ENCODE data around the gene CRIP2.

Gene CRIP2

DNA sequence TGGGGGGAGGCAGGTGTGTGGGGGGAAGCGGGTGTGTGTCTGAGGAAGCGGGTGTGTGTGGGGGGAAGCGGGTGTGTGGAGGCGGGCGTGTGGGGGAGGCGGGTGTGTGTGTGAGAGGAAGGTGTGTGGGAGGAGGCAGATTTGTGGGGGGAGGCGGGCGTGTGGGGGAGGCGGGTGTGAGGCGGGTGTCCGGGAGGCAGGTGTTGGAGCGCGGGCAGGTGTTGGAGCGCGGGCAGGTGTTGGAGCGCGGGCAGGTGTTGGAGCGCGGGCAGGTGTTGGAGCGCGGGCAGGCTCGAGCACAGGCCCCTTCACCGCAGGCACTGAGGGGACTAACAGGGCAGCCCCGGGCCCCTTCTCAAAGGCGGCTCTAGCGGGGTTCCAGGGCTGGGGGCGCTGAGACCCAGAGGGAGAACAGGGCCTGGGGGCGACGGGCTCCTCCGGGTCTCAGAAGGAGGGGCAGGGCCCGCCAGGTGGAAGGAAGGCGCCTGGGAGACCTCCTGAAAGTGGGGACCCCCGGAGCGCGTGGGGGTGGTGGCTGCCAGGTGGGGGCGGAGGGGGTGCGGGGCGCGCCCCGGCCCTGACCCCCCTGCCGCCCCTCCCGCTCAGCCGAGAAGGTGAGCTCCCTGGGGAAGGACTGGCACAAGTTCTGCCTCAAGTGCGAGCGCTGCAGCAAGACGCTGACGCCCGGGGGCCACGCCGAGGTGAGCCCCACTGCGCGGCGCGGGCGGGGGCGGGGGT, 3.2 kb downstream of the CRIP2 start:
- no peak for FAIRE-seq

DNA sequence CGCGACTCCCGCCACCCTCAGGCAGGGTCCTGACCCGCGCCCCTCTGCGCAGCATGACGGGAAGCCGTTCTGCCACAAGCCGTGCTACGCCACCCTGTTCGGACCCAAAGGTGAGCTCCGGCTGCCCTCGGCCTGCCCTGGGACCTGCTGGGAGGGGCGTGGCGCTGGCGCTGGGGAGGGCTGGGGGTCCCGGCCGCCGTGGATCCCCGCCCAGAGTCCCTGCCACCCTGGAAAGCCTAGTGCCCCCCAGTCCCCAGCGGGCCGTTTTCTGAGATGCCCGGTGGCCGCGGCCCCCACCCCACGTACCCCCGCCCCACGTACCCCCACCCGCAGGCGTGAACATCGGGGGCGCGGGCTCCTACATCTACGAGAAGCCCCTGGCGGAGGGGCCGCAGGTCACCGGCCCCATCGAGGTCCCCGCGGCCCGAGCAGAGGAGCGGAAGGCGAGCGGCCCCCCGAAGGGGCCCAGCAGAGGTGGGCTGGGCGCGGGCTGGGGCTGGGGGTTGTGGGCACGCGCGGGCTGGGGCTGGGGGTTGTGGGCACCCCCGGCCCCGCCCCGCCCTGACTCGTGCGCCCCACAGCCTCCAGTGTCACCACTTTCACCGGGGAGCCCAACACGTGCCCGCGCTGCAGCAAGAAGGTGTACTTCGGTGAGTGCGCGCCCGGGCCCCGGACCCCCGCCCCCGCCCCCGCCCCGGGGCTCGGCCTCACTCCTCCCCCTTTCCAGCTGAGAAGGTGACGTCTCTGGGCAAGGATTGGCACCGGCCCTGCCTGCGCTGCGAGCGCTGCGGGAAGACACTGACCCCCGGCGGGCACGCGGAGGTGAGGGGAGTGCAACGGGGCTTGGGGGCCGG, 4.0 kb downstream of the CRIP2 start:
- FAIRE-seq: no peak

DNA sequence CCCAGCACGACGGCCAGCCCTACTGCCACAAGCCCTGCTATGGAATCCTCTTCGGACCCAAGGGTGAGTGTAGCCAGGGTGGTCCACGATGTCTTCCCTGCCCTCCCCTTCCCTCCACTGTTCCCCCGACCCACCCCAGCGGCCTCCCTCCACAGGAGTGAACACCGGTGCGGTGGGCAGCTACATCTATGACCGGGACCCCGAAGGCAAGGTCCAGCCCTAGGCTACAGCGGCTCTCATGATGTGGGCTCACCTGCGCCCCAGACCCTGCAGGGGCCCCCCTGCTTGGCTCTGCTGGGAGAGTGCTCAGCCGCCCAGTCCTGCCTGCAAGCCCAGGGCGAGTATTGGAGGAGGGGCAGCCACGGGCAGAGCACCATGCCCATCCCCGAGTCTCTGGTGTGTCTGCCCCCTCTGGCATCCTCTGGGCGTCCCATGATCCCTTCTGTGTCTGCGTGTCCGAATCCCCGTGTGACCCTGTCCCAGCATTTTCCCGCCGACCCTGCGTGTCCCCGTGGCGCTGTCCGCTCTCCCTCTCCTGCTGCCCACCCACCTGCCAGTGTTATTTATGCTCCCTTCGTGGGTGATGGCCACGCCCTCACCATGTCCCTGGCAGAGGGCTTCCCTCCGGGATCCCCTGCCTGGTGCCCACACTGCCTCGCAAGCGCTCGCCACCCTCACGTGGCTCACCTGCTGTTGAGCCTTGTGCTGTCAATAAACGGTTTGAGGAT, 5.0 kb downstream of the CRIP2 start:
- no peak for FAIRE-seq

DNA sequence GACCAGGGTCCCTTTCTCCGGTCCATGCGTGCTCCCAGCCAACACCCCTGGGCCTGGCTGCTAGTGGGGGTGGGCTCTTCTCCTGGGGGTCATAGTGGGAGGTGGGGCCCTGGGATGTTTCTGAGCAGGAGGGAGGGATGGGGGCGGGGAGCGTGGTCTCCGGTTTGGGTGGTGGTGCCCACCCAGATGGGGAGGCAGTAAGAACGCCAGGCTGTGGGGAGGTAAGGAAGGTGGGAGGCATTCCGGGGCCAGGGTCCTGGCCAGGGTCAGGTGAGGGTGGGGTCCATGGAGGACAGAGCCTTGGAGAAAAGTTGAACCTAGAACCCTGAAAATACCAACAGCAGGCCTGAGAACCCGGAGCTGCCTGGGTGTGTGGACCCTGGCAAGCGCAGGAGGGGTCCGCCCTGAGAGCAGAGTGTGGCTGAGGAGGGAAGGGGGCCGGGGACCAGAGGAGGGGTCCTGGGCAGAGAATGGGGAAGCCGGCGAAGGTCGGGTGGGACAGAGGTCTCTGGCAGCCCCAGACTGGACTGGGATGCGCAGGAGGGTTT, 5.7 kb downstream of the CRIP2 start:
- no peak for FAIRE-seq

DNA sequence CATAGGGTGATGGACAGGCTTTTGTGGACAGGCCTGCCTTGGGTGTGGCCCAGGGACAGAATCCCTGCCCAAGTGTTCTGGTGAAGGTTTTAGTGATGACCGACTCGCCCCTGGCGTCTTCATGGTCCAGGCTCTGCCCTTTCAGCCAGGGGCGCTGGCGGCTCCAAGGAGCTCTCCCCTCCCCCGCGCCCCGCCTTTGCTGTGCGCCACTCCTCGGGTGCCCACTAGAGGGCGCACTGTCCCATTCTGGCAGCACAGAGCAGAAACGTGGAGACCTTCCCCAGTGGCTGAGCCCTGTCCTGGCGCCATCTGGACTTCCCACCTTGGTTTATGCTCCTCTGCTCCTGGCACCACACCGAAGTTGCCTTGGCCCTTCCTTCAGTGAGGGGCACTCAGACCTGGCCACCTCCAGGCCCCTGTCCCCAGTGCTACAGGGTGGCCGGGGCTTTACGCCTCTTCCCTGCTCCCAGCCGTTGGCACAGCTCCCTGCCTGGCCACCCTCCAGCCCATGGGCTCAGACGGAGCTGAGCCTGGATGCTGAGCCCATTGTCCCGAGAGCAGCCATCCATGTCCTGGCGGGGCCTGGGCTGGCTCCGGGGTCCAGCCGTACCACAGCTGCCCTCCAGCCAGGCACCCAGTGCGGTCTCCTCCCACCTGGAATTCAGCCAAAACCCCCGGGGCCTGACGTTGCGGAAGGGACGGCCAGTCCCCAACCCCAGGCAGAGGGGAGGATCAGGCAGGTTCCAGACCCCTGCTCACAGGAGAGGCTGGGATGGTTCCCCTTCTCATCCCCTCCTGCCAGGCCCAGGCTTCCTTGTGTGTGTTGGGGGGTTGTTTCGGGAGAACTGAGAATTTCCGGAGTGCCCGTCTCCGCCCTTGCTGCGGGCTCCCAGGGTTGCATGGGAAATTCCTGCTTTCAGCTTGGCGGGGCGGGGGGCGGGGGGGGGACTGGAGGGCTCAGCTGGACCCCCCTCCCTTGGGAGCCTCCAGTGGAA, 6.5 kb downstream of the CRIP2 start:
- FAIRE-seq: peak; percentile 76

DNA sequence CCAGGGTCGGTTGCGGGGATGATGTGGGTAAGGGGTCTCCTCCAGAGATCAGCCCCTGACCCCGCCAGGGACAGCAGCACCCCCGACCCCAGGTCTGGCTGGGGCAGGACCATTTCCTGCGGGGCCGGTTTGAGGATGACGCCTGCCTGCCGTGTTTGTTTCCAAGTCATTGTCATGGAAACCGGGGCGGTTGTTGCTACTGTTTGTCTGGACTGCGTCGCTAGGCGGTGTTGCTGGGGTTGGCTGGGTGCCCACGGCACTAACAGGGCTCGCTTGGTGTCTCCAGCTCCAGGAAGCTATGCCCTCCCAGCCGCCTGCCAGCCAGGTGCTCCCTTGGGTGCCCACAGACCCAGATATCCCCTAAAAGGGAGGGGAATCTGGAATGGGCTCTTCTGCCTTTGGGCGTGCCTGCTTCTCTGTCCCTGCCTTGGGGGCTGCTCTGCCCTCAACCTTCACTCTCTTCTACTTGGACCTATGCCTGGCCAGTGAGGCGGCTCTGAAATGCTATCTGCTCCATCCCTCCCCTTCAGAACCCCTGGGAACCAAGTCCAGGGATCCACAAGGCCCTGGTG, 7.4 kb downstream of the CRIP2 start:
- peak; percentile 68 for FAIRE-seq

DNA sequence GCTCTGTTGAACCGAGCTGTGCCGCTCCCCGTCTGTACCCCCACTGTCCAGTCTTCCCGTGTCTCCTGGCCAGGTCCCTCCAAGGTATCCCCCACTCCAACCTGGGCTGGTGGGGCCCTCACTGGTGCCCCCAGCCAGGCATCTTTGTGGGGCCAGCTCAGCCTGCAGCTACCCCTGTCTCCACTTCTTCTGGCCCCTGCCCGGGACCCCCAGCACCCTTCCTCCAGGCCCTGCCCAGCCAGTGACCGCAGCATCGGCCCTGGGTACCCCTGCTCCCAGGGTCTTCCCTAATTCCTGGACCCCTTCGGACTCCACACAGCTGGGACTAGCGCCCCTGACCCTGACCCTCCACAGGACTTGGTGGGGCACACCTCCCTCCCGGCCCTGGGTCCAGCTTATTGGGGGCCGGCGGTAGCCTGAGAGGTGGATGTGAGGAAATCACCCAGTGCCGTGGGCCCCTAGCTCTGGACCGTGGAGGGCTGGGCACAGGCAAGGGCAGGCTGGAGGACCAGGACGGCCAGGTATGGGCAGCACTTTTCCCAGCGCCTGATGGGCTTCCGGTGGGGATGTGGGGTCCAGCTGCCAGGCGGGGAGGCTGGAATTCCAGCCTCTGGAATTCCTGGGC, 8.0 kb downstream of the CRIP2 start:
- FAIRE-seq: no peak

DNA sequence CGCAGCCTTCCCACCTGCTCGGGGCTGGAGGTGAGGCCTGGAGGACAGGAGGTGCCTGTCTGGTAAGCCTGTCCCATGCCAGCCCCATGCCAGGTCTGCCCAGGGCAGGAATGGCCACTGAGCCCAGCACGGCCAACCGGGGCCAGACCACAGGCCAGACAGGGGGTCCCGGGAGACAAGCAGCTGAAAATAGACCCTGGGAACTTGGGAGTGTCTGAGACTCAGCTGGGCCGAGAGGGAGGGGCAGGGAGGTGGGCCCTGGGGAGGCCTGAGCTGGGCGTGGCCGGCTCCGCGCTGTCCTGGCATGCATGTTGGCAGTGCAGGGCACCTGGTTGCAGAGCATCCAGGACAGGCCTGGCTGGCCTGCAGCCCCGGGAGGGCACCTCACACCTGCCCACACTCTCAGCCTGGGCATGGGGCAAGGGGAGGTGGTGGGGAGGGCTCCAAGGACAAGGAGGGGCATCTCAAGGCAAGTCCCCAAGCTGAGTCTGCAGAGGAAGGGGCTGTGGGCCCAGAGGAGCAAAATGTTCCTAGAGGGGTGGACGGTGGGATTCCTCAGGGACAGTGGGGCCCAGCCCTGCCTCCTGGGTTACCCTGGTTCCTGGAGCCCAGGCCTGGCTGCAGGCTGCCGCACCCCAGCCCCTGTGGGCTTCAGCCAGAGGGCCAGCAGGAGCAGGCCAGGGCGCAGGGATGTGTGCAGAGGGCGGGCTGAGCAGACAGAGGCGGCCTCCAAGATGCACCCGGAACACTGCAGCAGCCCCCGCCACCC, 8.9 kb downstream of the CRIP2 start:
- FAIRE-seq: no peak

DNA sequence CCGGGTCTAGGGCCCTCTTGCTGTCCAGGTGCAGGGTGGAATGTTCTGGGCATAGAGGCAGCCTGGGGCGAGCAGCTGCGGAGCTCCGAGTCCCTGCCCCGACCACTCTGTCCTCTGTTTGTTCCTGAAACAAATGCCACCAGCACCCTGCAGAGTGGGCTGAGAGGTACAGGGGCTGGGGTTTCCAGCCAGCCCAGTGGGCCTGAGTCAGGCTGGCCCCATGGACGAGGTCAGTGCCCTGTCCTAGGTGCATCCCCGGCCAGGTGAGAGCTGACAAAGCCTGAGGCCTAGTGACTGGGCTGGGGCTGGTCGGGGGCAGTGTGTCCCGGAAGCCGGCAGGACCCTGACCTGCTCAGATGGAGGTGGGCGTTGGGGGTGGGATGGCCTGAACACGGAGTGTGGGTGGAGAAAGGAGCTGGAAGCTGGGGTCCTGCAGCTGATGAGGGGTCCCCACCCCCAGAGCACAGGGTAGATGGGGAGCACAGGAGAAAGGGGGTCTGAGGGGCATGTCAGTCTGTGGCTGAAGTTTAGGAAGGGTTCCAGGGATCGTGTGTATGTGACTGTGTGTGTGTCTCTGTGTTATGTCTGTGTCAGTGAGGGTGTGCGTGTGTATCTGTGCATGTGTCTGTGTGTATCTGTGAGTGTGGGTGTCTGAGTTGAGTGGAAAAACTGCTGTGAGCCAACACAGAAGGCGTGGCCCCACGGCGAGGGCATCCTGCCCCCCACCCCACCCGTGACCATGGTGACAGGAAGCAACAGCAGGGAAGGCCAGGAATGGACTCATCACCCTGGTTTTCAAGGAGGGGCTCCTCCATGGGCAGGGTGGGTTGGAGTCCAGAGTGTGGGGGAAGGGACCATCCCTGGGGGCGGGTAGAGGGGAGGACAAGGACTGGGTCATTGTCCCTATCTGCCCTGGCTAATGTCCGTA, 9.7 kb downstream of the CRIP2 start:
- FAIRE-seq: no peak

DNA sequence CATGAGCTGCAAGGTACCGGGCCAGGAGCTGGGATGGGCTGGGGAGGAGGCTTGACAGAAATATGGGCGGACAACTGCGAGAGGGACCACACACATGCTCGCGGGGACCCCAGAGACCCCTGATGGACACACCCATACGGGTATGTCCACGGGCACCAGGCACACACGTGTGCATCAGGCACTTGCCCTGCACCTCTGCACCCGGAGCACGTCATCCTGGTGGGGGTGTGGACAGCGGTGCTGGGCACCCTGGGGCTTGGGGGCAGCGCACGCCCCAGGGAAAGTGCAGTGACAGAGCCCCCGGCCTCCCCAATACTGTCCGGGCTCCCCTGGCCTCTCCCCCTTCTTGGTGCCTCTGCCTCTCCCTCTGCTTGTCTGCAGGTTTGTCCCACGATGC, 10.4 kb downstream of the CRIP2 start:
- no peak for FAIRE-seq

DNA sequence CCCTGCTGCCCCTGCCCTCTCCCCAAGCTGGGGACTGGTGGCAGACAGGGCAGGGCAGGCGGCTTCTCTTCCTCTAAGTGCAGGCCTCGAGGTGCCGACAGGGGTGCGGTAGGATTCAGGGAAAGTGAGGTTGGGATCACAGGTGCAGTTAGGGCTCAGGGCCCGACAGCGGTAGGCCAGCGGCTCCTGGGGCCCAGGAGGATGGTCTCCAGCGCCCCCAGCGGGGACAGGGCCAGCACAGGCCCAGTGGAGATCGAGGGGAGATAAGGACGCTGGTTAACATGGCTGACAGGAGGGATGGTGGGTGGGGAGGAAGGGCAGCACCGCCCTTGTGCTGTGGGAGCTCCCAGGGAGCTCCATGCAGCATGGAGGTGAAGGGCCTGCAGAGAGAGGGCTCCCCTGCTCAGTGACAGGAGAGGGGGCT, 11.1 kb downstream of the CRIP2 start:
- no peak for FAIRE-seq

DNA sequence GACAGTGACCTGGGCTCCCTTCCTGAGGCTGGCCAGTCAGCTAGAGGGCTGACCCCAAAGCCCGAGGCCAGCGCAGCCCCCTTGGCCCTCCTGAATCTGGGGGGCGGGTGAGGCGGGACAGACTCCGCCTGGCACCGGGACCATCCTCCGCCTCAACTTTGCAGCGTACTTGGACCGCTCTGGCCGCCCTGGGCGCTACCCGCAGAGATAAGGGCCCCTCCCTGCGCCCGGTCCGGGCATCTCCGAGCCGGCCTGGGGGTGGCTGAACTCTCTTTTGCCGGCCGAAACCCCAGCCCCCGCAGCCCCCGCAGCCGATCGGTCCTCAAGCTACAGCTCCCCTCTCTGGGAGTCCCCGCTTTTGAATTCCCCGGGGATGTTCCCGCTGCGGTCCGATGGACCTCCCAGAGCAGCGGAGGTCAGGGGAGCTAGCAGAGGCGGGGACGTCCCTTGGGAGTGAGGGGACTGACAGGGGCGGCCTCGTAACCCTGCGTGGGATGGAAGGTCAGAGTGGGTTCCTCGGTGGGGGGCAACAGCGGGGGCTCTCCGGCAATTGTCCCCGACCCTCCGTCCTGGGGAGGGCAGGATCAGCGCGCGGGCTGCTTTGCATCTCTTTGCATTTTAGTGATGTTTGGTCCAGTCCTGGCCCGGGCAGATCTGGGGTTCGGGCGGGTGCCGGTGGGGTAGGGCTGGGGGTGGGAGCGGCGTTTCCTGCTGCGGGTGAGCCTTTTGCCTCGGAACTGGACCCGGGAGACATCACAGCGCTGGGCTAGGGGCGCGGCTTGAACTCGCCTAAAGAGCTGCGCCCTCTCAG, 11.7 kb downstream of the CRIP2 start, which contains the start of gene CRIP1:
CRIP1 (plus strand) TSS at position 724 of the 811 bp plus-strand sequence. CDS start 374 bp downstream, outside the sequence.
- no peak for FAIRE-seq

DNA sequence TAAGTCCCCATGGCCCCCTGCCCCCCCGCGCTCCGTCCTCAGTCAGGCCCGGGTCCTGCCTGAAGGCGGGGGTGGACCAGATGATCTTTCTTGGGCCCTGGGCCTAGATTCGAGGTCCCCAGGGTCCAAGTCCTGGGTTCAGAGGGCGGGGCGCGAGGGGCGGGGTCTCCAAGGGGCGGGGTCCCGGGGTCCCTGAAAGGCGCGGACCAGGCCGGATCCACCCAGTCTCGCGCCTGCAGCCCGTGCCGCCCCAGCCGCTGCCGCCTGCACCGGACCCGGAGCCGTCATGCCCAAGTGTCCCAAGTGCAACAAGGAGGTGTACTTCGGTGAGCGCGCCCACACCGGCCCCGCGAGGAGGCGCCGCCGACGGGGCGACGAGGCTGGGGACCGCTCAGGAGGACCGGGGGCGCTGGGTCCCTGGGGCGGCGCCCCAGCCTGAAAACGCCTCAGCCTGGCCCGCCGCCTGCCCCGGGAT, 12.4 kb downstream of the CRIP2 start:
- FAIRE-seq: no peak

DNA sequence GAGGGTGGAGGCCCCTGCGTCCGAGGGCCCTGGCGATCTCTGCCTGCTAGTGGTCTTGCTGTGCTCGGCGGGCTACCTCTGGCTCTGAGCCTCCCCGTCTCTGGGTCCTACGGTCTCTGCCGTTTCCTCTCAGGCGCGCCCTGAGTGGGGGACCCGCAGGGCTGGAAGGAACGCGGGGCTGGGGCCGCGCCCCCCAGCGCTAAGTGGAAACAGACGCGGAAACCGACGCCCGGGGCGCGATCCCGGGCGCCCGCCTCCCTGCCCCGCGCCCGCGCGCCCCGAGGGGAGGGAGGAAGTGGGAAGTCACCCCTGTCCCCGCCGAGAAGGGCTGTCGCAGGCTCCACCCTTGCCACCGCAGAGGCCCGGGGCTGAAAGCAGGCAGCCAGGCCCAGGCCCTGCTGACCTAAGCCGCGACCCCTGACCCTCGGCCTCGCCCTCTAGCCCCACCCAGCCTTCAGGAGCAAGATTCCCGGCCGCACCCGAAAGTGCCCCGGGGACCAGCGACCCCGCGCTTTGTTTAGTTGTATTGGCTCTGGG, 12.9 kb downstream of the CRIP2 start:
- FAIRE-seq: no peak

DNA sequence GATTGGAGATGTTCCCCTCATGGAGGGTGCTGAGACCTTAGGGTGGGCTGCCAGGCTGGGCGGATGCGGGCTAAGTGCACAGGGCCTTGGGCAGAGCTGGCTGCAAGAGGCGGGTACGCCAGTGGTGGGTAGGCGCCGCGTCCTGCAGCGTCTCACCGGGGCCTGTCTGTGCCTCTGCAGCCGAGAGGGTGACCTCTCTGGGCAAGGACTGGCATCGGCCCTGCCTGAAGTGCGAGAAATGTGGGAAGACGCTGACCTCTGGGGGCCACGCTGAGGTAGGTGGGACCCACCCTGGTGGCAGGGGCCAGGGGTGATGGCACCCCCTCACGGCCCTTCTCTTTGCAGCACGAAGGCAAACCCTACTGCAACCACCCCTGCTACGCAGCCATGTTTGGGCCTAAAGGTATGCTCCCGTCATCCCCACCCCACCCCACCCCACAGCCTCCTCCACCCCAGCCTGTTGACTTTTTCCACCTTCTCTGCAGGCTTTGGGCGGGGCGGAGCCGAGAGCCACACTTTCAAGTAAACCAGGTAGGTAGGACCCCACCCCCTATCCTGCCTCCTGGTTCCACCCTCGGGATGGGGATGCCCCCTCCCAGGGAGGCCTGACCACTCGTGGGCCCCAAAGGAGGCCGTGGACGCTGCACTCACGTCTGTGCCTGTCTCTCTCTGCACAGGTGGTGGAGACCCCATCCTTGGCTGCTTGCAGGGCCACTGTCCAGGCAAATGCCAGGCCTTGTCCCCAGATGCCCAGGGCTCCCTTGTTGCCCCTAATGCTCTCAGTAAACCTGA, 13.6 kb downstream of the CRIP2 start:
- no peak for FAIRE-seq

DNA sequence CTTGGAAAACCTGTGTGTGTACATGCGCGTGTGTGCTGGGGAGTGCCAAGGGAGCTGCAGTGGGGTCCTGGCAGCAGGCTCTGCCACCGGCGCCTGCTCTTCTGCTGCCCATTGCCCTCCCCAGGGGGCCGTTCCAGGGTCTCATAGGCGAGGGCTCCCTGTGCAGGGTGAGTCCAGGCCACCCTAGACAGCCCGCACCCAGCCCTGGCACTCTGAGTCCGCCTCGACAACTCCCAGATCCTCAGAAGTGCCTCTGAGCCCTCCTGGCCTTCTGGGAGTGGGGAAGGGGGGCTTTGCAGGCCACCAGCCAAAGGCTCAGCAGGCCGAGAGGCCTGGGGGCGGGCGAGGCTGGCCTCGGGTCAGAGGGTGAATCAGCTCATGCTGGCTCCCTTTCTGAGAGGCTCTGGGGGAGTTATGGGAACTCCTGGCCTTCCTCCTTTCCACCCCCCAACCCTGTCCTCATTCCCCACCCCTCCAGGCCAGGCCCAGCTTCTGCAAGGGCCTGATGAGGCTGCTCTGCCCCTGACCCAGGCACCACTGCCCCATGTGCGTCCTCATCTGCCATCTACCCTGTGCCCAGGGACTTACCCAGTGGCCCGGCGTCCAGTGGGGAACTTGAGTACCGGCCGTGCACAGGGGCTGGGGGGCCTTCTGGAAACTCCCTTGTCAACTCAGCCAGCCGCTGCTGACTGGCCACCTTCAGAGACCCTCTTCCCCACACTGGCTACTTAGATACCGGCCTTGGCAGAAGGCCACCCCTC, 14.3 kb downstream of the CRIP2 start:
- FAIRE-seq: no peak
